ENCODE measurements around the gene CEP170B. TPM values are rescaled to one million over a fixed set of nuclear protein-coding genes. Genes with fewer than 3 reads are reported as not detected.
"Not testable (repeated sequence)": the region's sequence is repeated elsewhere in the genome, so short reads cannot be mapped to it uniquely, and the experiment has no call there.

The CEP170B gene
- total RNA-seq, 2 experiments from 2014 or later: 3.0 TPM

- Mint-ChIP-seq H3K4me3 (no peak overlapping the region), H3K9me3 (no peaks in the 10 kb centered on the region), H3K27ac (no peak overlapping the region), H3K4me1 (no peaks in the 10 kb centered on the region), H3K36me3 (ENCODE audit: low read depth) (no peaks in the 10 kb centered on the region), H3K27me3 (no peaks in the 10 kb centered on the region)
- CTCF ChIA-PET: interaction anchor here (1.0 kb wide), 1 partner anchor 165 kb away, joined by 4 read pairs; no protein-coding TSS in a partner anchor
- no peak for DNase-seq
- POLR2A ChIA-PET: no interaction called here
Observed at GRCh38 chr14:104880584-104881210, 15.6 kb downstream of the CEP170B start.

GRCh38 chr14:104881369-104881979 is 16.4 kb downstream of the CEP170B start:
- Mint-ChIP-seq H3K9me3 (no peaks in the 10 kb centered on the region), H3K27me3 (no peaks in the 10 kb centered on the region), H3K4me1 (no peaks in the 10 kb centered on the region), H3K4me3 (no peak overlapping the region), H3K27ac (no peak overlapping the region), H3K36me3 (ENCODE audit: low read depth) (no peaks in the 10 kb centered on the region)
- POLR2A ChIA-PET: no interaction called here
- DNase-seq: no peak
- CTCF ChIA-PET: interaction anchor here (0.6 kb wide), 1 partner anchor 131 kb away, joined by 3 read pairs; no protein-coding TSS in a partner anchor

- no peaks in the 10 kb centered on the region for H3K27me3 Mint-ChIP-seq
- H3K9me3 Mint-ChIP-seq: no peaks in the 10 kb centered on the region
- no peaks in the 10 kb centered on the region for H3K4me1 Mint-ChIP-seq
- POLR2A ChIA-PET: no interaction called here
- H3K27ac Mint-ChIP-seq: no peak overlapping the region
- H3K36me3 Mint-ChIP-seq (ENCODE audit: low read depth): no peaks in the 10 kb centered on the region
- H3K4me3 Mint-ChIP-seq: no peak overlapping the region
- CTCF ChIA-PET: no interaction called here
- peak; percentile 19 for DNase-seq
Observed at GRCh38 chr14:104882325-104882973, 17.4 kb downstream of the CEP170B start.

DNA sequence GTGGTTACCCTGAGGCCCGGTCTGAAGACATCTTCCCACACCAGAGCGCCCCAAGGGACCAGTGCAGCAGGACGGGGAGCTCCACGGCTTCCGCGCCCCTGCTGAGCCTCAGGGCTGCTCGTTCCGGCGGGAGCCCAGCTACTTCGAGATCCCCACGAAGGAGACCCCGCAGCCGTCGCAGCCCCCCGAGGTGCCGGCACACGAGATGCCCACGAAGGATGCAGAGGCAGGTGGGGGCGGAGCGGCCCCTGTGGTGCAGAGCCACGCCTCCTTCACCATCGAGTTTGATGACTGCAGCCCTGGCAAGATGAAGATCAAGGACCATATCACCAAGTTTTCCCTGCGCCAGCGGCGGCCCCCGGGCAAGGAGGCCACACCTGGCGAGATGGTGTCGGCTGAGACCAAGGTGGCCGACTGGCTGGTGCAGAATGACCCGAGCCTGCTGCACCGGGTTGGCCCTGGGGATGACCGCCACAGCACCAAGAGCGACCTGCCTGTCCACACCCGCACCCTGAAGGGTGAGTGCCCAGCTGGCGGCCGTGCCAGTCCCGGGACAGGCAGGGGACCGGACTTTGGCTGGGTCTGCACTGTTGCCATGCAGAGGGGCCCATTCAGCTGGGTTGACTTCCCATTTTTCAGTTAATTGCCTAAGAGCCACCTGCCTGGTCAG is 18.1 kb downstream of the CEP170B start:
- CTCF ChIA-PET: interaction anchor here (0.9 kb wide), 1 partner anchor 13 kb away, joined by 3 read pairs; no protein-coding TSS in a partner anchor
- Mint-ChIP-seq H3K27ac (no peak overlapping the region), H3K27me3 (no peaks in the 10 kb centered on the region), H3K36me3 (ENCODE audit: low read depth) (no peaks in the 10 kb centered on the region), H3K4me3 (no peak overlapping the region), H3K4me1 (no peaks in the 10 kb centered on the region), H3K9me3 (no peaks in the 10 kb centered on the region)
- POLR2A ChIA-PET: no interaction called here
- no peak for DNase-seq

DNA sequence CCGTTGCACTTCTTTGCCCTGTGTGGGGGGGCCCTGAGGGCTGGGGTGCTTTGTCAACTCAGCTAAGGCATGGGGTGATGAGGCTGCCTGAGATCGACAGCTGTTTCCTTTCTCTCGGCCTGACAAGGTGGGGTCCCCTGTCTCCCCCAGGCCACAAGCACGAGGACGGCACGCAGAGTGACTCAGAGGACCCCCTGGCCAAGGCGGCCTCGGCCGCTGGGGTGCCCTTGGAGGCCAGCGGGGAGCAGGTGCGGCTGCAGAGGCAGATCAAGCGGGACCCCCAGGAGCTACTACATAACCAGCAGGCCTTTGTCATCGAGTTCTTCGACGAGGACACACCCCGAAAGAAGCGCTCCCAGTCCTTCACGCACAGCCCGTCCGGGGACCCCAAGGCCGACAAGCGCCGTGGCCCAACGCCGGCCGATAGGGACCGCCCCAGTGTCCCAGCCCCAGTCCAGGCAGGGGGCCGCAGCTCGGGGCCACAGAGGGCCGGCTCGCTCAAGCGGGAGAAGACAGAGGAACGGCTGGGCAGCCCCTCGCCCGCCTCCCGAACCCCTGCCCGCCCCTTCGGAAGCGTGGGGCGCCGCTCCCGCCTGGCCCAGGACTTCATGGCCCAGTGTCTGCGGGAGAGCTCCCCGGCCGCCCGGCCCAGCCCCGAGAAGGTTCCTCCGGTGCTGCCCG is 18.8 kb downstream of the CEP170B start:
- Mint-ChIP-seq H3K36me3 (ENCODE audit: low read depth) (no peaks in the 10 kb centered on the region), H3K9me3 (no peaks in the 10 kb centered on the region), H3K27ac (no peak overlapping the region), H3K27me3 (no peaks in the 10 kb centered on the region), H3K4me3 (no peak overlapping the region), H3K4me1 (no peaks in the 10 kb centered on the region)
- ChIA-PET POLR2A (no interaction called here), CTCF (interaction anchor here (0.9 kb wide), 1 partner anchor 12 kb away, joined by 3 read pairs; no protein-coding TSS in a partner anchor)
- peak; percentile 4 for DNase-seq

DNA sequence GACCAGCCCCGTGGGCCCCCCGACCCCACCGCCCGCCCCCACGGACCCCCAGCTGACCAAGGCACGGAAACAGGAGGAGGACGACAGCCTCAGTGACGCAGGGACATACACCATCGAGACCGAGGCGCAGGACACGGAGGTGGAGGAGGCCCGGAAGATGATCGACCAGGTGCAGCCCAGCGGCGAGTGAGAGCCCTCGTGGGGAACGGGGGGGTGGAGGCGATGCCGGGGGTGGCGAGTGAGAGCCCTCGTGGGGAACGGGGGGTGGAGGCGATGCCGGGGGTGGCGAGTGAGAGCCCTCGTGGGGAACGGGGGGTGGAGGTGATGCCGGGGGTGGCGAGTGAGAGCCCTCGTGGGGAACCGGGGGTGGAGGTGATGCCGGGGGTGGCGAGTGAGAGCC is 19.3 kb downstream of the CEP170B start:
- CTCF ChIA-PET; H3K4me1 Mint-ChIP-seq; H3K27me3 Mint-ChIP-seq; H3K9me3 Mint-ChIP-seq; H3K4me3 Mint-ChIP-seq; H3K27ac Mint-ChIP-seq; H3K36me3 Mint-ChIP-seq (ENCODE audit: low read depth); POLR2A ChIA-PET: not testable (repeated sequence)
- peak; percentile 5 for DNase-seq

DNA sequence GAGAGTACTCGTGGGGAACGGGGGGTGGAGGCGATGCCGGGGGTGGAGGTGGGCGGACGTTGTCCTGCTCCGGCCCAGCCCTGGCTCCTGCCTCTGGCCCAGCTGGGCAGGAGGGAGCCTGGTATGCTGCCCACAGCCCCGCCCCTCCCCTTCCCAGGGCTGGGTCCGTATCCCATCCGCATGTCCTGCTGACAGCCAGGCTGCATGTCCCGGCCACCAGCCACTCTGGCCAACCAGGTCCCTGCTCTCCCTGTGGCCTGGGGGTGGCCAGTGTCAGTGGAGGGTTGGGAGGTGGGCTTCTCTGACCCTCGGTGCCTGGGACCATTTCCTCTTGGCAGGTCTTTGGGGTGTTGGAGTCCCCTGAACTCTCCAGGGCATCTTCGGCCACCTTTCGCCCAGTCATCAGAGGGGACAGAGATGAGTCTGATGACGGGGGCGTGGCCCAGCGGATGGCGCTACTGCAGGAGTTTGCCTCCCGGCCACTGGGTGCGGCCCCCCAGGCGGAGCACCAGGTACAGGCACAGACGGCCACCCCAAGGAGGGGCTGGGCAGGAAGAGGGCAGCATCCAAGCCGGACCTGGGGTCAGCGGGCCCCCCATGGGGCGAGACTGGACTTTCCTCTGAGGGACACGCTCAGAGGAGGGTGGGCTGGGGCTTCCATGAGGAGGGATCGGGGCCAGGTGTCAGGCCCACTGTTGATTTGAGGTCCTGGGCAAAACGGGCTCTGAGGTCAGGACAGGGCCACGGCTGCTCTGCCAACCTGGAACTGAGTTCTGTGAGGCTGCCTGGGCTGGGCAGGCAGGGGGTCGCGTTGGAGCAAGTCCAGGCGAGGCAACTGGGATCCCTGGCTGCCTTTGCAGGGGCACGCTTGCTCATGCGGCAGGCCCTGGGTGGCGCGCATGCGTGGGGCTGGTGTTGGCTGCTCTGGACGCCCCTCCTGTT is 20.2 kb downstream of the CEP170B start:
- H3K27ac Mint-ChIP-seq: no peak overlapping the region
- CTCF ChIA-PET: no interaction called here
- no peak overlapping the region for H3K4me3 Mint-ChIP-seq
- H3K27me3 Mint-ChIP-seq: no peaks in the 10 kb centered on the region
- no peaks in the 10 kb centered on the region for H3K36me3 Mint-ChIP-seq (ENCODE audit: low read depth)
- POLR2A ChIA-PET: no interaction called here
- no peaks in the 10 kb centered on the region for H3K4me1 Mint-ChIP-seq
- no peaks in the 10 kb centered on the region for H3K9me3 Mint-ChIP-seq
- DNase-seq: peak; percentile 5

DNA sequence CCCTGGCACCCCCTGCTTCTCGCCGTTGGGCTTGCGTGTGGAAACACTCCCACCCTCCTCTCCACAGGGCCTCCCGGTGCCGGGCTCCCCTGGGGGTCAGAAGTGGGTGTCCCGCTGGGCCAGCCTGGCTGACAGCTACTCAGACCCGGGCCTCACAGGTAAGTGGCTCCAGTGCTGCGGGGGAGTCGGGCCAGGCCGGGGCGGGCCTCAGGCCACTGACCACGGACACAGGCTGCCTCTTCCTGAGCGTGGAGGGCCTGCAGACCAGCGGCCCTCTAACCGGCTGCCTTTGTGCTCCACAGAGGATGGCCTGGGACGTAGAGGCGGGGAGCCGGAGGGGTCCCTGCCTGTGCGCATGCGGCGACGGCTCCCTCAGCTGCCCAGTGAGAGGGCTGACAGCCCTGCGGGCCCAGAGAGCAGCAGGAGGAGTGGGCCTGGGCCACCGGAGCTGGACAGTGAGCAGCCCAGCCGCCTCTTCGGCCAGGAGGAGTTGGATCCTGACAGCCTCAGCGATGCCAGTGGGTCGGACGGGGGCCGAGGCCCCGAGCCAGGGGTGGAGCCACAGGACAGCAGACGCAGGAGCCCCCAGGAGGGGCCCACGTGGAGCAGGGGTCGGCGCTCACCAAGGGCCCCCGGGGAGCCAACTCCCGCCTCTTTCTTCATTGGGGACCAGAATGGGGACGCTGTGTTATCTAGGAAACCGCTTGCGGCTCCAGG is 21.1 kb downstream of the CEP170B start:
- no peaks in the 10 kb centered on the region for H3K4me1 Mint-ChIP-seq
- no peaks in the 10 kb centered on the region for H3K9me3 Mint-ChIP-seq
- H3K36me3 Mint-ChIP-seq (ENCODE audit: low read depth): no peaks in the 10 kb centered on the region
- no peak overlapping the region for H3K27ac Mint-ChIP-seq
- ChIA-PET CTCF (no interaction called here), POLR2A (no interaction called here)
- no peak overlapping the region for H3K4me3 Mint-ChIP-seq
- no peaks in the 10 kb centered on the region for H3K27me3 Mint-ChIP-seq
- DNase-seq: no peak

GRCh38 chr14:104886690-104887622 is 21.9 kb downstream of the CEP170B start:
- no peak overlapping the region for H3K27ac Mint-ChIP-seq
- no peak overlapping the region for H3K4me3 Mint-ChIP-seq
- DNase-seq: no peak
- ChIA-PET POLR2A (no interaction called here), CTCF (no interaction called here)
- no peaks in the 10 kb centered on the region for H3K4me1 Mint-ChIP-seq
- H3K9me3 Mint-ChIP-seq: no peaks in the 10 kb centered on the region
- H3K27me3 Mint-ChIP-seq: no peaks in the 10 kb centered on the region
- H3K36me3 Mint-ChIP-seq (ENCODE audit: low read depth): no peaks in the 10 kb centered on the region

GRCh38 chr14:104887623-104888488 is 22.8 kb downstream of the CEP170B start:
- ChIA-PET CTCF (no interaction called here), POLR2A (no interaction called here)
- DNase-seq: peak; percentile 4
- Mint-ChIP-seq H3K27me3 (no peaks in the 10 kb centered on the region), H3K36me3 (ENCODE audit: low read depth) (no peaks in the 10 kb centered on the region), H3K4me1 (no peaks in the 10 kb centered on the region), H3K9me3 (no peaks in the 10 kb centered on the region), H3K4me3 (no peak overlapping the region), H3K27ac (no peak overlapping the region)

Measured in activated CD4-positive, alpha-beta T cell treated with anti-CD3 and anti-CD28 coated beads, Interleukin-2, amount 10 ng/mL, durations not matched to agents 7 days and 5 days (primary cell).